IPS-20b (cell line): ENCODE measurements around the gene ISCA2.

Experiments used
- H3K27ac ChIP-seq: one replicate; pipeline ENCODE4 v1.5.1; 2013; ENCODE audit warnings: low read length
- H3K27me3 ChIP-seq: 2 replicates; pipeline ENCODE4 v1.6.1; 2013; ENCODE audit warnings: mild to moderate bottlenecking, low read length, inconsistent platforms; ENCODE audit not compliant: insufficient read depth
- H3K36me3 ChIP-seq: 2 replicates; pipeline ENCODE4 v1.6.1; 2013; ENCODE audit warnings: low read depth, mild to moderate bottlenecking, inconsistent platforms, low read length, moderate library complexity; ENCODE audit not compliant: insufficient read depth
- H3K4me1 ChIP-seq: 2 replicates; pipeline ENCODE4 v1.6.1; 2013; ENCODE audit warnings: mild to moderate bottlenecking, control low read depth, inconsistent platforms, low read length, moderate library complexity; ENCODE audit not compliant: insufficient read depth
- H3K4me3 ChIP-seq: 2 replicates; pipeline ENCODE4 v1.5.1; 2013; ENCODE audit warnings: mild to moderate bottlenecking, low read length, inconsistent platforms
- H3K9ac ChIP-seq: 2 replicates; pipeline ENCODE4 v1.6.1; 2013; ENCODE audit warnings: low read depth, mild to moderate bottlenecking, inconsistent platforms, low read length, moderate library complexity
- H3K9me3 ChIP-seq: 2 replicates; pipeline ENCODE4 v1.6.1; 2013; ENCODE audit warnings: mild to moderate bottlenecking, low read depth, low read length, inconsistent platforms; ENCODE audit not compliant: insufficient read depth

Gene ISCA2

GRCh38 chr14:74468513-74468912 is 25.1 kb upstream of the ISCA2 start:
- Histone ChIP-seq H3K9ac (no peak overlapping the region), H3K9me3 (no peaks in the 10 kb centered on the region), H3K27me3 (no peaks in the 10 kb centered on the region), H3K36me3 (peaks cover 2% of the 10 kb centered on the region; the same call in 1 of the 2 replicates), H3K27ac (no peak overlapping the region), H3K4me3 (no peak overlapping the region), H3K4me1 (no peaks in the 10 kb centered on the region)

DNA sequence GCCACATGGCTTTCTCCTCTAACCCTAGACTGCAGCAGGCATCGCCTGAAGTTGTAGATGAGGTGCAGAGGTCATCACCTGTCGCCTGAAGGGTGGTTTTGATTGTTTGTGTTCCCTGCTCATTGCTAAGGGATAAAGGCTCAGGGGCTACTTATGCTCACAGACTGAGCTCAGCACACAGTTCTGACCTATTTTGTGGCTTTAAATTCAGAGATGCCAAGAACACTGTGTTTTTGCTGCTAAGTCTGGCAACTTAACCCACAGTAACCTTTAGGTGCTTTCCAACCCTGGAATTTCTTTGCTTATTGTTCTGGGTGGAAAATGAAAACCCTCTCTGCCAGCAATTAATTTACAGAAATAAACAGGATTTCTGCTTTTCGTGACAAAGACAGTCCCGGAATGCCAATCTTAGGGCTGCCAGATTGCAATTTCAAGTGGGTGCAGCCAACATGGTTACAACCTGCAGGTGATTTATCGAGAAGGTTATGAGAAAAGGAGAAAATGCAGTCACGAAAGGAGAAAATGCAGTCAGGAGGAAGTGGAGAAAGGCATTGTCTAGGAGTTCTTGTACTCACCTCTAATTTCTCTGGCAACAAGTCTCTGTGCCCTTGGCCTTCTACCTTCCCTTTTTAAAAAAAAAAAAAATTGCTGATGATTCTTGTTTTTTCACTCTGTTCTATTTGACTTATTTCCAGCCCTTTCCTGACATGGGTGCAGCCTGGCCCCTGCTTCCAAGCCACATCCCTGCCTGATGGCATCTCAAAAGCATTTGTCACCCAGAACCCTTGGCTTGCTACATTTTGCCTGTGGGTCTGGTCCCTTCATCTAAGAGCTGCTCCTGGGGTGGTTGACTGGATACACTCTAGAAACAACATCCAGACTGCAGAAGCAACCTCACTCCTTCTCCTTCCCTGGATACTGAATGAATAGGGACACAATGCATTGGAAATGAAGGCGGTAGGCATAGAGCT is 23.7 kb upstream of the ISCA2 start:
- H3K9me3 ChIP-seq, result no peaks in the 10 kb centered on the region
- no peak overlapping the region for H3K27ac ChIP-seq
- H3K36me3 ChIP-seq, result peaks cover 15% of the 10 kb centered on the region
- H3K27me3 ChIP-seq, result no peaks in the 10 kb centered on the region
- H3K4me1 ChIP-seq, result no peaks in the 10 kb centered on the region
- no peak overlapping the region for H3K9ac ChIP-seq
- no peak overlapping the region for H3K4me3 ChIP-seq

GRCh38 chr14:74472601-74473000 is 21.0 kb upstream of the ISCA2 start:
- Histone ChIP-seq H3K4me1 (no peaks in the 10 kb centered on the region), H3K27me3 (no peaks in the 10 kb centered on the region), H3K4me3 (no peak overlapping the region), H3K36me3 (peaks cover 30% of the 10 kb centered on the region), H3K27ac (no peak overlapping the region), H3K9ac (no peak overlapping the region), H3K9me3 (no peaks in the 10 kb centered on the region)

DNA sequence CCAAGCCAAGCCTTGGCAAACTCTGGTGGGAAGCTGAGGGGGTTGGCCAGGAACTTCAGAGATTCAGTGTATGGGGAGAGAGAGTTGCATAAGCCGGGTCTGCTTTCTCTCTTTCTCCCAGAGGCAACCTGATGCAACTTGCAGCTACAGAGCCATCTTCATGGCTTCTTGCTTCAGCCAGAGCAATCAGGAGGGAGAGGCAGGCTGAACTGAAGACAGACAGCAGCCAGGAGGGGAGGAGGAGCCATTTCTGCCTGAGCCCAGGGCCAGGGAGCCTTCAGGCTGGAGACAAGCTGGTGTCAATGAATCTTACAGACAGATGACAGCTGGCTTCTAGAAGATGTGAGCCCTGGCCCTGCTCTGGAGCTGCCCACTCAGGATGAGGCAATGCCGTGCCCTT is 19.2 kb upstream of the ISCA2 start:
- no peaks in the 10 kb centered on the region for H3K9me3 ChIP-seq
- H3K27ac ChIP-seq, result no peak overlapping the region
- no peaks in the 10 kb centered on the region; the same call in 1 of the 2 replicates for H3K4me1 ChIP-seq
- no peak overlapping the region for H3K9ac ChIP-seq
- peaks cover 45% of the 10 kb centered on the region for H3K36me3 ChIP-seq
- H3K27me3 ChIP-seq, result no peaks in the 10 kb centered on the region
- H3K4me3 ChIP-seq, result no peak overlapping the region

DNA sequence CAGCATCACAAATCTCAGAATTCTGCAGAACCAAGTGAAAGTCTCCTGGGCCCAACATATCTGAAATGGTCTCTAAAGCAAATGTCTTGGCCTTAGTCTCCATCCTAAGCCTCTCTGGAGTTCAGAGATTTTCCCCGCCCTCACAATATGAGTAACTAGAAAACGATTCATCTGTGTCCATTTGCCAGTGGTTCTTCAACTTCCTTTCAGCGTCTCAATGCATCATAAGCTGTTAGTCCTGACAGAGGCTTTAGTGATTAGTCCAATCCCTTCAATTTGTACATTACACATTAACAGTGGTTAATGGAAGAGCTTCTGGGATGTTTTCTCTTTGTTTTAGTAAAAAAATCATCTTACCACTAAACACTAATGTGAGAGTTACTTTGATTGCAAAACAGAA is 17.9 kb upstream of the ISCA2 start:
- Histone ChIP-seq H3K36me3 (peaks cover 58% of the 10 kb centered on the region), H3K9me3 (no peaks in the 10 kb centered on the region), H3K27ac (no peak overlapping the region), H3K27me3 (no peaks in the 10 kb centered on the region), H3K4me1 (no peaks in the 10 kb centered on the region; the same call in 1 of the 2 replicates), H3K9ac (no peak overlapping the region), H3K4me3 (no peak overlapping the region)

DNA sequence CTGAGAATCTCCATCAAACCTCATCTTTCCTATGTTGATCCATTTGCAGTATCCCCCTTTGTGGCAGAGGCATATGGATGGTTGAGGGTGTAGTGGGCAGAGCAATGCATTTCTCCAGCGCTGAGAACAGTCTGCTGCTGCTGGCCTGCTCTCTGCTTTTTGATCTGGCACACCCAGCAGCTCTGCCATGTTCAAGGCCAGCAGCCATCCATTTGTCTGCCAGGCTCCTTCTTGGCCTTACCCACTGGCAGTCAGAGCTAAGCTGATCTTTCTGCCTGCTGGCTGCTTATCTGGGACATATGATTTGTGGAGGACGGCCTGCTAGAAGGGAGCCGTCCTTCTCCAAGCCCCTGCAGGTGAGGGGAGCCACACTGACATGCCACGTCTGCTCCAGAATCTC is 17.5 kb upstream of the ISCA2 start:
- Histone ChIP-seq H3K4me3 (no peak overlapping the region), H3K9ac (no peak overlapping the region), H3K4me1 (no peaks in the 10 kb centered on the region; the same call in 1 of the 2 replicates), H3K27me3 (no peaks in the 10 kb centered on the region), H3K27ac (no peak overlapping the region), H3K9me3 (no peaks in the 10 kb centered on the region), H3K36me3 (peaks cover 62% of the 10 kb centered on the region)

- no peaks in the 10 kb centered on the region for H3K9me3 ChIP-seq
- H3K36me3 ChIP-seq, result peaks cover 67% of the 10 kb centered on the region
- H3K4me3 ChIP-seq, result no peak overlapping the region
- no peak overlapping the region for H3K27ac ChIP-seq
- H3K4me1 ChIP-seq, result no peaks in the 10 kb centered on the region; the same call in 1 of the 2 replicates
- H3K9ac ChIP-seq, result no peak overlapping the region
- H3K27me3 ChIP-seq, result no peaks in the 10 kb centered on the region
Observed at GRCh38 chr14:74476607-74477006, 17.0 kb upstream of the ISCA2 start.

DNA sequence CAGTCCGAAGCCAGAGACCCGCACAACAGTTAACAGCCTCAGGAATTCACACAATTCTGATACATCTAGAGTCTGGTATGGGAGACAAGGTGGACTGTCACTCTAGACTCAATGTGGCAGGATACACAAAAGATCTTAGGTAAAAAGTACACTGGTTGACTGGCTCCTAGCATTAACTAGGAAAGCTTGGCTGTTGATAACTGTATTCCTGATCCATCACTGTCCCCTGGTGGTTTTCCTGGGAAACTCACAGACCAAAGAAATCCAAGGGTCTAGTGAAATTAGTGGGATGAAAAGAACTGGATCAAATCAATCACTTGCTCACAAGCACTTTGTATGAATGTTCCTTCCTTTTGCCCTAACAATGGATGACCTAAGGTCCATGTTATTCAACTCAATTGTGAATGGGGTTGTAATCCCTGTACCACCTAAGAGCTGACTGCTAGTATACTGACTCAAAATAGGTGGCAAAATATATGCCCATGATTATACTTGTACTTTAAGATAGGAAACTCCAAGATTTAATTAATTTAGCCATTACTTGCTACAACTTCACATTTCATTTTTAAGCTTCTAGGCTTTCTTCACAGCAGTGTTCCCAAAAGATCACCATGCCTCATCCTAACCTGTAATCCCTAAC is 14.4 kb upstream of the ISCA2 start:
- Histone ChIP-seq H3K9me3 (no peaks in the 10 kb centered on the region), H3K27me3 (no peaks in the 10 kb centered on the region), H3K4me1 (no peaks in the 10 kb centered on the region; the same call in 1 of the 2 replicates), H3K4me3 (no peak overlapping the region), H3K27ac (no peak overlapping the region), H3K9ac (peak overlapping the region; percentile 14; the same call in 1 of the 2 replicates), H3K36me3 (peaks cover 84% of the 10 kb centered on the region)

DNA sequence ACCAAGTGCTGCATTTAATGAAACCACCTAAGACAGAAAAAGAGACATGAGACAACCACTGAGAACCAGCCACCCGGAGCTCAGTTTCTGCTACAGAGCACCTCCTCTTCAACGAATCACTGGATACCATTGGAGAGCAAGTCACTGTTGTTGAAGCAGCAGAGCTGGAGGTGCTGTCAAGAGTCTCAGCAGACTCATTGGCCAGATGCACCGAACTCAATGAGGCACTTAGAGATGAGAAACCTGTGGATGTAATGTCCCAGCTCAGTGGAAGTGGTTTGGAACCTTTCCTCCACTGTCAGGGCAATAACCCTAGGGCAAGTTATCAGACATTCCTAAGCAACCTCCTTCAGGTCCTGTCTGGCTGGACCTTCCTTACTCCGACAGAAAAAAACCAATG is 13.5 kb upstream of the ISCA2 start:
- Histone ChIP-seq H3K36me3 (peaks cover 85% of the 10 kb centered on the region), H3K9me3 (no peaks in the 10 kb centered on the region)

DNA sequence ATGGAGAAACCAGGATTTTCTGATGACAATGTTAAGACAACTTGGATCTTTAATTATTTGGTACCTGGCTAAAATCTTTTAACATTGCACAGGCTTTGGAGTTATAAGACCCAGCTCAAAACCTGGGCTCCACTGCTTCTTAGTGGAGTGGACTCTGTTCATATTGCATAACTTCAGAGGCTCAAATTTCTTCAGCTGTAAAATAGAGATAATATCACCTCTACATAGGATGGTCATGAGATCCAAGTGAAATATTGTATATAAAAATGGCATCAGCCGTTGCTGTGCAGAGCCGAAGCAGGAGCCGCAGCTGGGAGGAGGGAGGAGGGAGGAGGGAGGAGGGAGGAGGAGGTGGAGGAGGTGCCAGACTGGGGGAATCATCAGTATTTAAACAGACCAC is 11.0 kb upstream of the ISCA2 start:
- peaks cover 85% of the 10 kb centered on the region for H3K36me3 ChIP-seq
- H3K4me3 ChIP-seq, result no peak overlapping the region

More for the DNA sequence above, 13.5 kb upstream of the ISCA2 start:
- no peaks in the 10 kb centered on the region for H3K27me3 ChIP-seq
- no peak overlapping the region for H3K27ac ChIP-seq
- H3K4me1 ChIP-seq, result no peaks in the 10 kb centered on the region; the same call in 1 of the 2 replicates
- H3K4me3 ChIP-seq, result no peak overlapping the region
- no peak overlapping the region for H3K9ac ChIP-seq

DNA sequence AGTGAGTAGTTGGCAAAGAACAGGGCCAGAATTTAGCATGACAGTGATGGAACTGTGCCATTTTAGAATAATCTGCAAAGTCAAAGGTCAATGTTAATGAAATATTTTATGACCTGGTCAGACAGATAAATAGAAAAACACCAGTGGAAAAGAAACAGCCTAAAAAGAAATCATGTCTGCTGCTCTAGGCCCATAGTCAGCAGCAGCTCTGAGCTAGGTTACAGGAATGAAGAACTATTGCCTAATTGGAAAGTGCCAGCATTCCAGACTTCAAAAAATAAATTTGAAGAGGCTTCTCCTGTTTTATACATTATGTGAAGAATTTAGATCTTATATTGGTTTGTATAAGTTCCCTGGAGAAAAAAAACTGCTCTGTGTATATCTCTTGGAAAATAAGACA is 10.2 kb upstream of the ISCA2 start:
- Histone ChIP-seq H3K27me3 (no peaks in the 10 kb centered on the region), H3K4me1 (peaks cover 3% of the 10 kb centered on the region; the same call in 1 of the 2 replicates), H3K9ac (no peak overlapping the region), H3K9me3 (no peaks in the 10 kb centered on the region), H3K27ac (no peak overlapping the region), H3K4me3 (no peak overlapping the region), H3K36me3 (peaks cover 85% of the 10 kb centered on the region)

More for the DNA sequence above, 11.0 kb upstream of the ISCA2 start:
- Histone ChIP-seq H3K27me3 (no peaks in the 10 kb centered on the region), H3K9me3 (no peaks in the 10 kb centered on the region), H3K27ac (no peak overlapping the region), H3K4me1 (peaks cover under 1% of the 10 kb centered on the region; the same call in 1 of the 2 replicates), H3K9ac (no peak overlapping the region)
